Upper lobe of left lung (tissue), 6 donors: ENCODE data around the gene RBM10. TPM values are rescaled to one million over a fixed set of nuclear protein-coding genes. Genes with fewer than 3 reads are reported as not detected.
A peak's percentile ranks its signal among the peaks of the same experiment; 100 is the strongest.

Experiments used
- ATAC-seq, 2 donors: fragments of 200-7000 bp; cut with Tn5 transposase; one replicate each; pipeline ENCODE4 v1.9.1; 2022; ENCODE audit warnings: mild to moderate bottlenecking in 2 of 2, moderate library complexity in 2 of 2; ENCODE audit not compliant: low FRiP score in 2 of 2
- DNase-seq, 2 donors: peaks; one replicate each; pipeline ENCODE4 v3.0.0-alpha.2; 2019 to 2020
- H3K27ac ChIP-seq, 4 donors: fragments of 200-600 bp; sonication (generic); one replicate each; pipeline ENCODE4 v1.5.1; 2016 to 2019
- H3K27me3 ChIP-seq, 4 donors: fragments of 200-600 bp; sonication (generic); one replicate each; pipeline ENCODE4 v1.5.1; 2017 to 2019
- H3K36me3 ChIP-seq, 4 donors: fragments of 200-600 bp; sonication (generic); one replicate each; pipeline ENCODE4 v1.5.1; 2016 to 2019
- H3K4me1 ChIP-seq, 4 donors: fragments of 200-600 bp; sonication (generic); one replicate each; pipeline ENCODE4 v1.5.1; 2018 to 2019
- H3K4me3 ChIP-seq, 4 donors: fragments of 200-600 bp; sonication (generic); one replicate each; pipeline ENCODE4 v1.5.1; 2017 to 2019; ENCODE audit warnings: mild to moderate bottlenecking in 2 of 4, moderate library complexity in 1 of 4
- H3K9me3 ChIP-seq, 4 donors: fragments of 200-600 bp; sonication (generic); one replicate each; pipeline ENCODE4 v1.5.1; 2018 to 2019
- CTCF ChIP-seq, 6 experiments: fragments of 450-650 bp in 4 of 6; fragments of 200-600 bp in 2 of 6; sonication (generic) in 2 of 6; IDR thresholded peaks; one replicate each; pipeline ENCODE4 v1.5.1; 2016 to 2019; ENCODE audit warnings: antibody characterized with exemption in 6 of 6
- EP300 ChIP-seq, 4 donors: sonication (generic); formaldehyde crosslinking; IDR thresholded peaks; one replicate each; pipeline ENCODE4 v1.5.1; 2017; ENCODE audit warnings: antibody characterized with exemption in 4 of 4, control low read depth in 2 of 4
- POLR2A ChIP-seq, 4 donors: fragments of 450-650 bp; IDR thresholded peaks; one replicate each; pipeline ENCODE4 v1.5.1; 2016 to 2017; ENCODE audit warnings: antibody characterized with exemption in 4 of 4, mild to moderate bottlenecking in 2 of 4
- POLR2AphosphoS5 ChIP-seq, 2 donors: sonication (generic); formaldehyde crosslinking; IDR thresholded peaks; one replicate each; pipeline ENCODE4 v1.5.1; 2017; ENCODE audit warnings: antibody characterized with exemption in 2 of 2
- WGBS, 2 donors: methylation state at CpG; one replicate each; pipeline ENCODE4 v1.1.5; 2017 to 2018; 5-methylcytosine and 5-hydroxymethylcytosine counted together
- total RNA-seq, 6 donors: library from RNA; depleted of rRNA in 4 of 6; stranded (reverse); fragments of >200 nt in 4 of 6; gene quantifications; one replicate each; pipeline versions ENCODE4 v1.1.0 to v1.2.1, GENCODE V29; 2016 to 2021
- donor health status: DM: no; HTN: no; CAD: no; lungs with moderate emphysema.
- donor health status: DM: no; HTN: yes; CAD: no; lungs with severe emphysema.

RBM10 gene
- total RNA-seq, 6 donors from 2014 or later, result 29.2 to 59.7 (median 32.5) TPM

GRCh38 chrX:47216393-47216925 lies 71.4 kb downstream of the RBM10 start:
- Histone ChIP-seq H3K9me3 (no peaks in the 10 kb centered on the region), H3K27ac (peak overlapping the region in 3 of 4 donors; percentile 96 to 98 (median 97)), H3K4me1 (peaks cover 3 to 35% (median 19%) of the 10 kb centered on the region in 4 donors), H3K36me3 (peaks cover 4 to 52% (median 31%) of the 10 kb centered on the region in 4 donors), H3K27me3 (no peaks in the 10 kb centered on the region), H3K4me3 (no peak overlapping the region)
- ATAC-seq (no peak), DNase-seq (no peak)
- no peak for TF ChIP-seq POLR2AphosphoS5 (IDR thresholded peaks at IDR 0.05)
- TF ChIP-seq EP300 (IDR thresholded peaks at IDR 0.05), result no peak
- no peak for TF ChIP-seq CTCF (IDR thresholded peaks at IDR 0.05)
- no peak for TF ChIP-seq POLR2A (IDR thresholded peaks at IDR 0.05)
- WGBS, 2 donors, result 83 to 90% methylated on average over 8 of the region's 8 CpGs

GRCh38 chrX:47217121-47217851 lies 72.3 kb downstream of the RBM10 start:
- H3K27ac ChIP-seq, result peak overlapping the region; percentile 84 to 98 (median 96)

GRCh38 chrX:47217852-47218279 lies 72.8 kb downstream of the RBM10 start:
- peaks cover 3 to 35% (median 19%) of the 10 kb centered on the region in 4 donors for H3K4me1 ChIP-seq
- no peaks in the 10 kb centered on the region for H3K9me3 ChIP-seq
- H3K36me3 ChIP-seq, result peaks cover 3 to 38% (median 22%) of the 10 kb centered on the region in 4 donors
- H3K27me3 ChIP-seq, result no peaks in the 10 kb centered on the region
- 0 to 1% methylated on average over 2 to 31 of the region's 31 CpGs for WGBS, 2 donors
- TF ChIP-seq EP300 (IDR thresholded peaks at IDR 0.05) (no peak), POLR2AphosphoS5 (IDR thresholded peaks at IDR 0.05) (peak; percentile 32 to 39)
- ATAC-seq (peak; percentile 91 to 96), DNase-seq (peak in 1 of 2 donors; percentile 99)
- H3K4me3 ChIP-seq, result peak overlapping the region; percentile 45 to 83 (median 72)
- H3K27ac ChIP-seq, result peak overlapping the region; percentile 96 to 98 (median 96)

More at GRCh38 chrX:47217121-47217851, 72.3 kb downstream of the RBM10 start:
- peaks cover 4 to 44% (median 27%) of the 10 kb centered on the region in 4 donors for H3K36me3 ChIP-seq
- no peak for TF ChIP-seq EP300 (IDR thresholded peaks at IDR 0.05)
- peak in 1 of 2 donors; percentile 2 for TF ChIP-seq POLR2AphosphoS5 (IDR thresholded peaks at IDR 0.05)
- peak in 1 of 4 donors; percentile 20 for TF ChIP-seq POLR2A (IDR thresholded peaks at IDR 0.05)
- 6 to 19% methylated on average over 16 to 22 of the region's 22 CpGs for WGBS, 2 donors
- DNase-seq (peak; percentile 38 to 81), ATAC-seq (peak in 1 of 2 donors; percentile 5)
- no peaks in the 10 kb centered on the region for H3K9me3 ChIP-seq
- no peaks in the 10 kb centered on the region for H3K27me3 ChIP-seq
- peaks cover 3 to 35% (median 19%) of the 10 kb centered on the region in 4 donors for H3K4me1 ChIP-seq
- H3K4me3 ChIP-seq, result peak overlapping the region in 3 of 4 donors; percentile 36 to 76 (median 68)

- TF ChIP-seq POLR2AphosphoS5 (IDR thresholded peaks at IDR 0.05), result peak; percentile 84 to 89
- TF ChIP-seq EP300 (IDR thresholded peaks at IDR 0.05), result no peak
- TF ChIP-seq POLR2A (IDR thresholded peaks at IDR 0.05), result peak; percentile 69 to 92 (median 82)
- TF ChIP-seq CTCF (IDR thresholded peaks at IDR 0.05), result peak in 1 of 6 experiments; percentile 34
- peaks cover 0 to 37% (median 18%) of the 10 kb centered on the region in 4 donors for H3K36me3 ChIP-seq
- H3K9me3 ChIP-seq, result no peaks in the 10 kb centered on the region
- H3K27ac ChIP-seq, result peak within 1 kb of the TSS; percentile 96 to 98 (median 96)
- H3K27me3 ChIP-seq, result no peaks in the 10 kb centered on the region
- ATAC-seq (peak; percentile 84 to 89), DNase-seq (peak; percentile 79 to 95)
- H3K4me1 ChIP-seq, result peaks cover 3 to 35% (median 19%) of the 10 kb centered on the region in 4 donors
- WGBS, 2 donors, result 0 to 3% methylated on average over 13 to 23 of the region's 61 CpGs
- H3K4me3 ChIP-seq, result peak within 1 kb of the TSS; percentile 68 to 89 (median 80)
Measured at GRCh38 chrX:47218280-47218919, 73.4 kb downstream of the RBM10 start, which contains the start of gene CDK16. CDK16 (plus strand) TSS chrX:47218681; CDS start chrX:47223558, 4,877 bp downstream.

GRCh38 chrX:47218920-47219815 lies 74.1 kb downstream of the RBM10 start:
- peak in 1 of 2 donors; percentile 39 for ATAC-seq
- Histone ChIP-seq H3K9me3 (no peaks in the 10 kb centered on the region), H3K27me3 (no peaks in the 10 kb centered on the region), H3K27ac (peak overlapping the region; percentile 96 to 98 (median 96)), H3K4me1 (peaks cover 3 to 35% (median 19%) of the 10 kb centered on the region in 4 donors), H3K36me3 (peaks cover 0 to 37% (median 22%) of the 10 kb centered on the region in 4 donors), H3K4me3 (peak overlapping the region; percentile 68 to 89 (median 80))
- 1 to 29% methylated on average over 17 to 34 of the region's 60 CpGs for WGBS, 2 donors
- TF ChIP-seq POLR2A (IDR thresholded peaks at IDR 0.05) (peak in 1 of 4 donors; percentile 62), CTCF (IDR thresholded peaks at IDR 0.05) (no peak), EP300 (IDR thresholded peaks at IDR 0.05) (no peak), POLR2AphosphoS5 (IDR thresholded peaks at IDR 0.05) (no peak)
- peak; percentile 57 to 89 for DNase-seq
